ENCODE data around the gene HSPG2.

HSPG2 gene

GRCh38 chr1:21899987-21900386 lies 37.1 kb downstream of the HSPG2 start:
- H3K27ac ChIP-seq = no peak overlapping the region
- TF ChIP-seq CTCF (IDR thresholded peaks at IDR 0.05) (no peak), ZFX (IDR thresholded peaks at IDR 0.05; ENCODE audit: borderline replicate concordance) (no peak)

- no peak for TF ChIP-seq ZFX (IDR thresholded peaks at IDR 0.05; ENCODE audit: borderline replicate concordance)
- TF ChIP-seq CTCF (IDR thresholded peaks at IDR 0.05) = no peak
- no peak overlapping the region for H3K27ac ChIP-seq
Measured at GRCh38 chr1:21899267-21899810, 37.8 kb downstream of the HSPG2 start.

- no peak overlapping the region for H3K27ac ChIP-seq
- TF ChIP-seq CTCF (IDR thresholded peaks at IDR 0.05) = no peak
- no peak for TF ChIP-seq ZFX (IDR thresholded peaks at IDR 0.05; ENCODE audit: borderline replicate concordance)
Measured at GRCh38 chr1:21898326-21899200, 38.5 kb downstream of the HSPG2 start.

GRCh38 chr1:21897844-21898243 lies 39.3 kb downstream of the HSPG2 start:
- TF ChIP-seq CTCF (IDR thresholded peaks at IDR 0.05) = no peak
- TF ChIP-seq ZFX (IDR thresholded peaks at IDR 0.05; ENCODE audit: borderline replicate concordance) = no peak
- no peak overlapping the region for H3K27ac ChIP-seq

GRCh38 chr1:21896652-21897532 lies 40.2 kb downstream of the HSPG2 start:
- TF ChIP-seq CTCF (IDR thresholded peaks at IDR 0.05) (no peak), ZFX (IDR thresholded peaks at IDR 0.05; ENCODE audit: borderline replicate concordance) (no peak)
- no peak overlapping the region for H3K27ac ChIP-seq

GRCh38 chr1:21896026-21896425 lies 41.1 kb downstream of the HSPG2 start:
- TF ChIP-seq ZFX (IDR thresholded peaks at IDR 0.05; ENCODE audit: borderline replicate concordance) = no peak
- TF ChIP-seq CTCF (IDR thresholded peaks at IDR 0.05) = no peak
- H3K27ac ChIP-seq = no peak overlapping the region

Measured in 22Rv1 (cell line).